Adrenal gland (tissue), 12 donors: ENCODE measurements around the gene ADGRG7. TPM values are rescaled to one million over a fixed set of nuclear protein-coding genes. Genes with fewer than 3 reads are reported as not detected.

Source experiments
- DNase-seq, 7 donors: peaks; one replicate each; pipeline ENCODE4 v3.0.0-alpha.2; 2019 to 2020
- H3K27ac ChIP-seq, 5 donors: fragments of 200-600 bp; sonication (generic) in 4 of 5; 1 replicate in 3 of 5; 2 replicates in 2 of 5; pipeline versions ENCODE4 v1.5.1 to v1.8.0; 2016 to 2020; ENCODE audit warnings: mild to moderate bottlenecking in 1 of 5
- H3K27me3 ChIP-seq: fragments of 200-600 bp; 2 replicates; pipeline ENCODE4 v1.8.0; 2021
- H3K36me3 ChIP-seq, 2 donors: fragments of 200-600 bp; replicated peaks in 1 of 2; 1 replicate in 1 of 2; 2 replicates in 1 of 2; pipeline versions ENCODE4 v1.5.1 to v1.8.0; 2018 to 2022
- H3K4me1 ChIP-seq, 2 donors: fragments of 200-600 bp; replicated peaks in 1 of 2; 1 replicate in 1 of 2; 2 replicates in 1 of 2; pipeline versions ENCODE4 v1.5.1 to v1.8.0; 2018 to 2021
- H3K4me3 ChIP-seq, 4 donors: fragments of 200-600 bp; sonication (generic) in 3 of 4; one replicate each; pipeline ENCODE4 v1.5.1; 2016 to 2018
- H3K9me3 ChIP-seq, 3 donors: fragments of 200-600 bp; sonication (generic) in 1 of 3; replicated peaks in 1 of 3; 1 replicate in 2 of 3; 2 replicates in 1 of 3; pipeline versions ENCODE4 v1.5.1 to v1.8.0; 2016 to 2021
- CTCF ChIP-seq, 6 experiments: fragments of 450-650 bp in 4 of 6; fragments of 200-600 bp in 2 of 6; sonication (generic) in 1 of 6; IDR thresholded peaks; 1 replicate in 5 of 6; 2 replicates in 1 of 6; pipeline versions ENCODE4 v1.5.1 to v1.8.0; 2016 to 2021; ENCODE audit warnings: antibody characterized with exemption in 6 of 6, mild to moderate bottlenecking in 2 of 6, moderate library complexity in 1 of 6
- POLR2A ChIP-seq, 2 donors: fragments of 450-650 bp; IDR thresholded peaks; one replicate each; pipeline ENCODE4 v1.6.1; 2017; ENCODE audit warnings: antibody characterized with exemption in 2 of 2, mild to moderate bottlenecking in 2 of 2, moderate library complexity in 1 of 2
- WGBS, 4 donors: extraction: QIAGEN DNeasy Blood & Tissue Kit in 2 of 4; methylation state at CpG; one replicate each; pipeline versions ENCODE4 v1.1.5 to v1.1.7; 2013 to 2017; 5-methylcytosine and 5-hydroxymethylcytosine counted together
- intact Hi-C, 2 donors: fragments of 100-400 bp; cut with DNase I; formaldehyde crosslinking; loops; one replicate each; pipeline versions ENCODE4 v1.14.1 to v1.15.0; 2022 to 2023
- polyA plus RNA-seq, 3 donors: library from polyadenylated mRNA; stranded (reverse); fragments of 200-250 nt in 2 of 3; fragments of 350-450 nt in 1 of 3; fragmentation: Illumina TruSeq in 1 of 3; extraction: RNeasy Lipid Tissue Mini Kit (QIAGEN cat#74804) in 1 of 3; gene quantifications; one replicate each; pipeline ENCODE4 v1.2.3, GENCODE V29; 2013 to 2014
- total RNA-seq, 9 donors: library from RNA; depleted of rRNA in 4 of 9; stranded (reverse); fragments of >200 nt in 4 of 9; fragments of 120-200 nt in 1 of 9; fragmentation: NEBNext Ultra II Directional in 1 of 9; extraction: Animal tissue kit (Norgen Biotek cat#: 25700) in 1 of 9; gene quantifications; one replicate each; pipeline versions ENCODE4 v1.1.0 to v1.2.4, GENCODE V29; 2013 to 2023
- donor health status: healthy with polysubstance abuse.
- donor health status: Bipolar disorder and iron deficiency.
- donor health status: DM: yes; HTN: yes; CAD: no.
- donor health status: DM: no; HTN: no; CAD: no.
- donor health status: DM: no; HTN: no; CAD: no.
- donor health status: DM: yes; HTN: yes; CAD: no.

The ADGRG7 gene
- total and polyA plus RNA-seq, 12 donors, result not detected

- no peak overlapping the region for H3K4me3 ChIP-seq
- H3K27ac ChIP-seq, result no peak overlapping the region
- no peaks in the 10 kb centered on the region for H3K9me3 ChIP-seq
- H3K4me1 ChIP-seq, result no peaks in the 10 kb centered on the region
- H3K36me3 ChIP-seq, result no peaks in the 10 kb centered on the region
- intact Hi-C loops, result no loop called here
- peaks cover 18% of the 10 kb centered on the region for H3K27me3 ChIP-seq
- WGBS, 4 donors, result 52 to 69% (median 59%) methylated on average over 3 of the region's 3 CpGs
- TF ChIP-seq CTCF (IDR thresholded peaks at IDR 0.05) (no peak), POLR2A (IDR thresholded peaks at IDR 0.05) (no peak)
- DNase-seq, result no peak
These were observed 86.8 kb downstream of the ADGRG7 start for GRCh38 chr3:100696161-100696560.

- TF ChIP-seq CTCF (IDR thresholded peaks at IDR 0.05) (no peak), POLR2A (IDR thresholded peaks at IDR 0.05) (no peak)
- Histone ChIP-seq H3K4me1 (no peaks in the 10 kb centered on the region), H3K9me3 (no peaks in the 10 kb centered on the region), H3K36me3 (no peaks in the 10 kb centered on the region), H3K27ac (no peak overlapping the region), H3K27me3 (peaks cover 23% of the 10 kb centered on the region), H3K4me3 (no peak overlapping the region)
- intact Hi-C loops, result no loop called here
- 82 to 89% (median 84%) methylated on average over 7 of the region's 7 CpGs for WGBS, 4 donors
- no peak for DNase-seq
These were observed 87.8 kb downstream of the ADGRG7 start for GRCh38 chr3:100697172-100697571.

DNA sequence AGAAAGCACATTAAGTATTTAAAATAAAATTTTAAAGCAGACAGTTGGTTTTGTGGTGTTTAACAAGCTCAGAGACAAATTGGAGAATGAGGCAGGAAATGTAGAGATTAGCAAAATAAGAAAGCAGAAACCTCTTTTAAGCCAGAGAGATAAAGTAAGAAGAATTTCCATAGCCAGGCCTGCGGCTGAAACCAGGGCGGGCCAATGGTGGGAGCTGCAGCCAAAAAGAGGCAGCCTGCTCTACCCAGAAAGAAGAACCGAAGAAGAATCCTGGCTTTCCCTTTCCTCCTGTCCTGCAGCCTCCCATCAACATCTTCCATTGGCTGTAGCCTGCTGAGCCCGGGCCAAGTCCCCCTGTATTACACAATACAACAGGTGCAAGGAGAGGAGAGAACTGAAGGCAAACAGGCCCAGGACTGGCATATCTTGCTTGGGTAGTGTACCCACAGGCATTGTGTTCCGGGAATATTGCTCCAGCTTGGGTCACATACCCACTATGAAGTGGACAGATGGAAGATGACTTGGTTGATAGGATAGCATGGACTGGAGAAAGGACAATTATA is 88.4 kb downstream of the ADGRG7 start:
- Histone ChIP-seq H3K4me1 (no peaks in the 10 kb centered on the region), H3K27me3 (peaks cover 17% of the 10 kb centered on the region), H3K36me3 (no peaks in the 10 kb centered on the region), H3K27ac (no peak overlapping the region), H3K4me3 (no peak overlapping the region), H3K9me3 (no peaks in the 10 kb centered on the region)
- intact Hi-C loops, result no loop called here
- WGBS, 4 donors, result 80 to 93% (median 84%) methylated on average over 5 of the region's 5 CpGs
- TF ChIP-seq CTCF (IDR thresholded peaks at IDR 0.05) (no peak), POLR2A (IDR thresholded peaks at IDR 0.05) (no peak)
- DNase-seq, result no peak

DNA sequence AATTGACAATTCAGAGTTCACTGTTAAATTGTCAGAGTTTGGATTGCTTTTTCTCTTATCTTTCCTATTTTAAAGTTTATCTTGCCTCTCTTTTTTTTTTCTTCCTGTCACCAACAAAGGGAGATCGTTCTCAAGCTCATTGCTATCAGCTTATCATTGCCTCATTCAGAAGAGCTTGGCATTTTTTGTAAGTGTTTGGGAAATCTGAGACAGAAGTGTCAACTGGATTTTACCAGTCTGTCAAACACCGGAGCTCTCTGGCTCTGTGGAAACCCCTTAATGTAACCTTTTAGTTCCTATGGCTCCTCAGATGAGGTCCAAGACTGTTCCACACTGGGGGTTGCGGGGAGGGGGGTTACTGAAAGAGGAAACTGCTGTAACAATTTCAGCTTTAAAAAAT is 89.3 kb downstream of the ADGRG7 start:
- Histone ChIP-seq H3K36me3 (no peaks in the 10 kb centered on the region), H3K9me3 (no peaks in the 10 kb centered on the region), H3K27me3 (peaks cover 21% of the 10 kb centered on the region), H3K4me1 (no peaks in the 10 kb centered on the region), H3K27ac (no peak overlapping the region), H3K4me3 (no peak overlapping the region)
- intact Hi-C loops, result no loop called here
- no peak for TF ChIP-seq CTCF (IDR thresholded peaks at IDR 0.05)
- no peak for TF ChIP-seq POLR2A (IDR thresholded peaks at IDR 0.05)
- DNase-seq, result no peak
- 35 to 46% (median 43%) methylated on average over 3 of the region's 3 CpGs for WGBS, 4 donors
